HG03103 (cell line): ENCODE results near the gene PTN.
"Not testable (repeated sequence)": the region's sequence is repeated elsewhere in the genome, so short reads cannot be mapped to it uniquely, and the experiment has no call there.

Experiments used
- ATAC-seq: cut with Tn5 transposase; IDR thresholded peaks from one replicate; pipeline ENCODE4 v1.9.1; 2021; ENCODE audit warnings: low read depth; ENCODE audit not compliant: unreplicated experiment

Gene PTN

GRCh38 chr7:137269240-137269639 lies 74.3 kb downstream of the PTN start:
- no peak for ATAC-seq

GRCh38 chr7:137268001-137268865 lies 75.3 kb downstream of the PTN start:
- ATAC-seq, result not testable (repeated sequence)

GRCh38 chr7:137266764-137267163 lies 76.8 kb downstream of the PTN start:
- no peak for ATAC-seq

DNA sequence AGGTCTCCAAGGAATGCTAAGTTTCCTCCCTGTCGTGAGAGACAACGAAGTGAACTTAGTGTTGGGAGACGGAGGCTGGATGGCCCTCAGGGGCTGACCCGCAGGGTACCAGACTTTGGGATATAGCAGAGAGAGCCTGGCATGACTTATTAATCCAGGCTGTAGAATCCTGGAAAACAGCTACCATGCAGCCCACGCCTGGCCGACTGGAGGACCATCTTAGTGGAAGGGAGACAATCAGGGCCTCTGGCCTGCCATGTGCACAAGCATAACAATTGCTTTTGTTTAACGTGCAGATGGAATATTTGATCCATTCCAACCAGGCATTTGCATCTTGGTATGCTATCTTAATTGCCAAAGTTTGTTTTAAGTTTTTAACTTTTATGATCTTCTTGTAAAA lies 78.1 kb downstream of the PTN start:
- ATAC-seq, result not testable (repeated sequence)

- ATAC-seq, result no peak
These were observed 80.9 kb downstream of the PTN start for GRCh38 chr7:137262599-137262998.

GRCh38 chr7:137258552-137258951 lies 85.0 kb downstream of the PTN start:
- no peak for ATAC-seq

- no peak for ATAC-seq
These were observed 88.8 kb downstream of the PTN start for GRCh38 chr7:137254766-137255165.

DNA sequence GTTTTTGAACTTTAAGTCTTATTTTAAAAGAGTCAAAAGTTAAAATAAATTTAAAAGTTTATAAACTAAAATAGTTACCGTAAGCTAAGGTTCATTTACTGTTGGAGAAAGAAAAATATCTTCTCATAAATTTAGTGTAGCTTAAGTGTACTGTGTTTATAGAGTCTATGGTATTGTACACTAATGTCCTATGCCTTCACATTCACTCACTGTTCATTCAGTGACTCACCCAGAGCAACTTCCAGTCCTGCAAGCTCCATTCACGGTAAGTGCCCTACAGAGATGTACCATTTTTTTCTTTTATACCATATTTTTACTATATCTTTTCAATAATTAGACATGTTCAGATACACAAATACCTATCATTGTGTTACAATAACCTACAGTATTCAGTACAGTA lies 97.6 kb downstream of the PTN start:
- ATAC-seq, result no peak

- no peak for ATAC-seq
These were observed 98.3 kb downstream of the PTN start for GRCh38 chr7:137245186-137245585.

DNA sequence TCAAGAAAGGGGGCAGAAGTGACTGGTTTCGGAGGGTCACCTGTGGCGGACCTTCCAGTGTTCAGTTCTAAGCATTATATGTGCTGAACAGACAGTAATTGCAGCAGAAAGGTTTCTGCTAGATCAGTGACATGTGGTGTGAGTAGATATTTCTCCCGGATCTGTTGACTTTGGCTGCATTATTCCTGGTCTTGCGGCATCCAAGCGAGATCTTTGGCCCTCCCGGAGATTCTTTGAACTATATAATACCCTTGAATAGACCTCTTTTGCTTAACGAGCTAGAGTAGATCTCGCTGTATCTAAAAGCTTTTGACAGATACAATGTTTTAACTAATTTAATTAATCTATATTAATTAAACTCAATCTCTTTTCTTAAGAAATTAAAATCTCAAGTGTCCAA lies 99.8 kb downstream of the PTN start:
- ATAC-seq, result no peak

GRCh38 chr7:137242616-137243015 lies 100.9 kb downstream of the PTN start:
- no peak for ATAC-seq

- no peak for ATAC-seq
These were observed 101.7 kb downstream of the PTN start for GRCh38 chr7:137241655-137242360.

GRCh38 chr7:137239186-137239585 lies 104.3 kb downstream of the PTN start:
- not testable (repeated sequence) for ATAC-seq

DNA sequence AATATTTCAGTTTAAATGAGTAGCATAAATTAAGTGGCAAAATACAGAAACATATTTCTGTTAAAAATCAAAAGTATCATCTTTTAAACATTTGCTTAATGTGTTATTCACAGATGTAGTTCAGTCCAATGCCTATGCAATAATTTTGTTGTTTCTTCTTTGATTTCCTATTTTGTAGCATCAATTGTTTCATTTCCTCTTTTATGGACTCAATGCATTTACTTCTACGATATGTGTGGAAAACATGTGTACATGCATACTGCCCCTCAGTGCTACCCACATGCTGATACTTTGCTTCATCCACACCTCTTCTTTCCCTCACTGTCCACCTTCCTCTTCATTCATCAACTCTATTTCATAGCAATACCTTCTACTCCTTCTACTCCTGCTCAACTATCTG lies 108.1 kb downstream of the PTN start:
- ATAC-seq, result no peak

DNA sequence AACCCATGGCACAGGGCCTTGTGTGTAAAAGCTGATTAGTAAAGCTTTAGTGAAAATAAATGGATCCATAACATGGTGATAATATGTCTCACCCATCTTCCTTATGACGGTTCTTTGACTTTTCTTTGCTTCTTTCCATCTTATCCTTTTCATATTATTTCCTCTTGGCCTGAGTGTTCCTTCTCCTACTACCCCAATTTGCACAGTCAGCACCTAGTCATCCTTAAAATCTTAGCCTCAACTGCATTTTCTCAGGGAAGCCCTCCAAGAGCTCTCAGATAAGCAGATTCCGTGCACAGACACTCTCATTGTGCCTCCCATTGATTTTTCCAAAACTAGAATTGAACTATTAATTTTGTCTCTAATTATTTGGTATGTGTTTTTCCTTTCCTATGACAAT lies 112.4 kb downstream of the PTN start:
- no peak for ATAC-seq

GRCh38 chr7:137221467-137221866 lies 122.1 kb downstream of the PTN start:
- no peak for ATAC-seq

GRCh38 chr7:137213744-137214143 lies 129.8 kb downstream of the PTN start:
- ATAC-seq, result no peak

DNA sequence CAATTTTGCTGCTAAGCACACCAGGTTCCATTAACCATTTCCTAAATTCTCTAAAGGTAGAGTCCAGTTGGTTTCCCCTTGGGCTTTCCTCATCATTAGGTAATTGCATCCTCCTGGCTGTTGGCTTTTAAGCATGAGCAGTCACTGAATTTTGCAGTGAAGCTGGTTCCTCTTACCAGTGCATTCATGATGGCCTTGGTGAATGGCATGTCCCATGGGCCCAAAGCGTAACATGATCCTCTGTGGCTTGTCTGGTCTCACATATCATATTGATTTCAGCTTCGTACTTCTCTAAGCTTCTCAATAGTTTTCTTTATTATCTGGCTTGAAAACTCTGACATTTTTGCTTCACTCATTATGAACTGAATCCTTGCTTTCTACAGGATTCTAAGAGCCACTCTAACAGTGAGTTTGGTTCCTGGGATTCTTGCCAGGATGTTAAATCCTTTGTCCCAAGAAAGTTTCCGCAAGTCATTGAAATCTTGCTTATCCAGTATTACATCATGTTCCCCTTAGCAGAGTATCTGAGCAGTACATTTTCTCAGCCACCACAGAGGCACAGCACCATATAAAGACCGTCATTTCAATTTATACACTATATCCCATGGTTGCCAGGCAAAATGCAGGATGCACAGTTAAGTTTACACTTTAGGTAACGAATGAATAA lies 134.2 kb downstream of the PTN start:
- no peak for ATAC-seq

DNA sequence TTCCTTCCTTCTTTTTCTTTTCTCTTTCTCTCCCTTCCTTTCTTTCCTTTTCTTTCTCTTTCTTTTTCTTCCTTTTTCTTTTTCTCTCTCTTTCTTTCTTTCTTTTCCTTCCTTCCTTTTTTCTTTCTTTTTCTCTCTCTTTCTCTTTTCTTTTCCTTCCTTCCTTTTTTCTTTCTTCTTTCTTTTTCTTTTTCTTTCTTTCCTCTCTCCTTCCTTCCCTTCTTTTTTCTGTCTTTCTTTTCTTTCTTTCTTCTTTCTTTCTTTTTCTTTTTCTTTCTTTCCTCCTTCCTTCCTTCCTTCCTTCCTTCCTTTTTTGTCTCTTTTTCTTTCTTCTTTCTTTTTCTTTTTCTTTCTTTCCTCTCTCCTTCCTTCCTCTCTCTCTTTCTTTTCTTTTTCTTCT lies 136.8 kb downstream of the PTN start:
- ATAC-seq, result no peak

DNA sequence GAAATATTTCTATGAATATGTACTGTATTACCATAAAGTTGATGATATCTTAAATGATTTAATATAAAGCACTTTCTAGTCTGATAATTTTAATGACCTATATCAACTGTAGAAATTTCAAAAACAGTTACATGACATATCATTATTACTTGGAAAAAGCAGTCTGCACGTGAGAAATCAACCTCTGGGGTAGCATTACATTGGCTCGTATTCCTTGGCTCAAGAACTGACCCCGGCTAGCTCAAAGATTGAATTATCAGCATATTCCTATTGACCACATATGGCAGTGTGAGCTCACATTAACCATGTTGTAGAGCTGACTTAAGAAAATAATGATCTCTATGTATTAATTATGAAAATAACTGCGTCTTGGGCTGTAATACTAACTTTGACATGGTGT lies 139.3 kb downstream of the PTN start:
- no peak for ATAC-seq

DNA sequence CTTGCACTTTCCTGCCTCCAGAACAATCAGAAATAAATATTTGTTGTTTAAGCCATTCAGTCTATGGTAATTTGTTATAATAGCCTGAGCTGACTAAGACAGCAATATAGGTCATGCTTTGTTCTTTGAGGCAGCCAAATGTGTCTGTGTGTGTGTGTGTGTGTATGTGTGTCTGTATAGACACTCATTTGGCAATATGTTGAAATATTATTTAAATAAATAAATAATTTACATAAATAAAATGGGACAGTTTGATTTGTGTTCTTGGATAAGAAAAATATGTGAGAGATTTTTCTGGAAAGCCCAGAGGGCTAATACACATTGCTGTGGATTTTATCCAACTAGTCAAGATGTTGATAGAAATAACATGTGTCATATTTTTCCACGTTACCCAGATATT lies 140.2 kb downstream of the PTN start:
- ATAC-seq, result no peak
